Measurements from ENCODE around the gene MAPK4. TPM values are rescaled to one million over a fixed set of nuclear protein-coding genes. Genes with fewer than 3 reads are reported as not detected.

The MAPK4 gene
- total RNA-seq, 1 donor from 2014 or later, result 3.1 TPM

DNA sequence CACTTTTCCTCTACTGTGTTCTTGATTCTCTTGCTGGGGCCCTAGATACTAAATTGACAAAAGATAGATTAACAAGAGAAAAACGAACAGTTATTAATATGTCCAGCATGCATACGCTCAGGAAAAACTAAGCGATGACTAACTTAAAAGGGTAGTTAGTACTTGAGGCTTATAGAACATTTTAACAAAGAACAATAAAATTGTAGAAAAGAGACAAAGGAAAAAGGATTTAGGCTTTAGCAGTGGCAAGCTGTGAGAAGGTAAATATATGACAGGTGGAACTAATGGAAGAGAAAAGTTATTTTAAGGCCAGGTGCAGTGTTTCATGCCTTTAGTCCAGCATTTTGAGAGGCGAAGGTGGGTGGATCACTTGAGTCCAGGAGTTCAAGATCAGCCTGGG, 184.4 kb downstream of the MAPK4 start:
- DNase-seq (ENCODE audit: low read depth), result no peak
- TF ChIP-seq, protein P1, sequence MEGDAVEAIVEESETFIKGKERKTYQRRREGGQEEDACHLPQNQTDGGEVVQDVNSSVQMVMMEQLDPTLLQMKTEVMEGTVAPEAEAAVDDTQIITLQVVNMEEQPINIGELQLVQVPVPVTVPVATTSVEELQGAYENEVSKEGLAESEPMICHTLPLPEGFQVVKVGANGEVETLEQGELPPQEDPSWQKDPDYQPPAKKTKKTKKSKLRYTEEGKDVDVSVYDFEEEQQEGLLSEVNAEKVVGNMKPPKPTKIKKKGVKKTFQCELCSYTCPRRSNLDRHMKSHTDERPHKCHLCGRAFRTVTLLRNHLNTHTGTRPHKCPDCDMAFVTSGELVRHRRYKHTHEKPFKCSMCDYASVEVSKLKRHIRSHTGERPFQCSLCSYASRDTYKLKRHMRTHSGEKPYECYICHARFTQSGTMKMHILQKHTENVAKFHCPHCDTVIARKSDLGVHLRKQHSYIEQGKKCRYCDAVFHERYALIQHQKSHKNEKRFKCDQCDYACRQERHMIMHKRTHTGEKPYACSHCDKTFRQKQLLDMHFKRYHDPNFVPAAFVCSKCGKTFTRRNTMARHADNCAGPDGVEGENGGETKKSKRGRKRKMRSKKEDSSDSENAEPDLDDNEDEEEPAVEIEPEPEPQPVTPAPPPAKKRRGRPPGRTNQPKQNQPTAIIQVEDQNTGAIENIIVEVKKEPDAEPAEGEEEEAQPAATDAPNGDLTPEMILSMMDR (IDR thresholded peaks at IDR 0.05; ENCODE audit: insufficient read depth, low read length, poor library complexity, severe bottlenecking), result no peak
- no peaks in the 10 kb centered on the region for H3K36me3 ChIP-seq (ENCODE audit: control insufficient read depth, insufficient read depth, low read length)
- no peak overlapping the region for H3K4me3 ChIP-seq (ENCODE audit: low read depth, low read length)
- H3K27me3 ChIP-seq (ENCODE audit: control insufficient read depth, insufficient read depth, low read length), result no peaks in the 10 kb centered on the region

DNA sequence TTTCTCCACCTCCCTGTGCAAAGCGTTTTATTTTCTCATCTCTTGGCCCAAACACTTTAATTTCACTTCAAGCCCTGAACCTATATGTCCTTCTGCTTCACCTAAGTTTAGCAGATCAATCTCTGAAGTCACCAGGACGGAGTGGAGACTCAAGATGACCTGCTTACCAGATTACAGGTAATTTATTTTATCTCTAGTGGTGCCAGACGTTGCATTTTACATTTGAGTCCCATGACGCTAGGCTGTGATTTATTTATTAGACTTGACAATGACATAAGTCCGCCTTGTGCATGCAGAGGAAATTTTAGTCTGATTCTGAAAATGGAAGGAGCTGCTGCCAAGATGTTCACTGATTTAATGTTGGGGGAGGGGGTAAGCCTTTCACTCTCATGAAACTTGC, 186.1 kb downstream of the MAPK4 start:
- Histone ChIP-seq H3K27me3 (ENCODE audit: control insufficient read depth, insufficient read depth, low read length) (peaks cover 2% of the 10 kb centered on the region), H3K36me3 (ENCODE audit: control insufficient read depth, insufficient read depth, low read length) (no peaks in the 10 kb centered on the region), H3K4me3 (ENCODE audit: low read depth, low read length) (no peak overlapping the region)
- no peak for DNase-seq (ENCODE audit: low read depth)
- TF ChIP-seq, protein P1 (IDR thresholded peaks at IDR 0.05; ENCODE audit: insufficient read depth, low read length, poor library complexity, severe bottlenecking), result no peak

DNA sequence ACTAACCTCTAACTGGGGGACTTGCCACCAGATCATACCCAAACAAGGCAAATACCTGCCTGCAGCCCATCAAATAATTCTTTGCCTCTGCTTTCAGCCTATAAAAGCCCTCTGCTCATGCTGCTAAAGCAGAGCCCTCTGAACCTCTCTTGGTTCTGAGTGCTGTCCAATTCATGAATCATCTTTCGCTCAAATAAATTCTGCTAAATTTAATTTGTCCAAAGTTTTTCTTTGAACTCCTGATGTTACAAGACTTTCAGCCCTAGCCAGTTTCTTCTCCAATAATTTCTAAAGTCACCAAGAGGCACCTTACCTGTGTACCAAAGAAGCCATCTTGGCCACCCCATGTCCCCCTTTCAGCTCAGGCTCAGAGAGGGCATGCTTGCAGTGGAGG, 188.0 kb downstream of the MAPK4 start:
- TF ChIP-seq, protein P1 (IDR thresholded peaks at IDR 0.05; ENCODE audit: insufficient read depth, low read length, poor library complexity, severe bottlenecking), result no peak
- Histone ChIP-seq H3K27me3 (ENCODE audit: control insufficient read depth, insufficient read depth, low read length) (peaks cover 2% of the 10 kb centered on the region), H3K4me3 (ENCODE audit: low read depth, low read length) (no peak overlapping the region), H3K36me3 (ENCODE audit: control insufficient read depth, insufficient read depth, low read length) (no peaks in the 10 kb centered on the region)
- no peak for DNase-seq (ENCODE audit: low read depth)

DNA sequence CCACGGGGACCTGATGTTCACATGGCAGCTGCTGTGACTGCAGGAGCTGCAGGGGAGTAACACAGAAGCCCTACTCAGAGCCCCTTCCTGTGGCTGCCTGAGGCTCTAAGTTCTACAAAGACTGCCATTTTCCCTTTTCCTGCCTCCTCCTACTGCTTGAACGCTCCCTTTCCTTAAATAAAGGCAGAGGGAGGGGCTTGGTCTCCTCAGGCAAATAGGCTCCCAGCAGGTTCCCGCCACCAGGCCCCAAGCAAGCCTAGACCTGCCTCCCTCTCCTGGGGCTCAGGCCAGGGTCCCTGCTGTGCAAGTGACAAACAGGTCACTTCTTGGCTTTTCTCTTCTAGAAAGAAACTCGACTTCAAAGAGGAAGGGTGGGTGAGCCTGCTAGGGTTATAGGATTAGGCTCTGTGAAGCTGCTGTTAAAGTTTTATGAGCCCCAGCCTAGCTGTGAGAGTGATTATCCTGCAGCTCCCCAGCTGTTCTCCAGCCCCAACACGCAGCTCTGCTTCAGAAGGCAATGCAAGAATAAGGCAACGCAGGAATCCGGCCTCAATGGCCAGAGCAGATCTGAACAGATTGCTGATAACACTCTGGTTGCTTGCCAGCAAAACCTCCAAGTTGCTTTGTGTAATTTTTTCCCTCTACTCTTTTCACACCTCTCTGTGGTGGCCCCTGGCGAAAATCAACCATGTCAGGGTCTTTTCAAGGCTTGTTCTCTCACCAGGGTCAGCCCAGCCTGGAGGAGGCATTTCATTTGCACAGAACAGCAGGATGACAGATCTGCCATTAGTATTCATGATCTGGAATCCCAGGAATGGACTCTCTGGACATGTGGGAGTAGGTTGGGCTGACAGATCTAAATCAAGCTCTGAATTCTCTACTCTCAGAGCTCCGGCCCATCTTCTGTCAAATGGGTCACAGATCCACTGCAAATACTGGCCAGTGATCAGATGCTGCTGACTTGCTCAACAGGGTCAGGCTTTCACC, 188.6 kb downstream of the MAPK4 start:
- no peak for DNase-seq (ENCODE audit: low read depth)
- Histone ChIP-seq H3K27me3 (ENCODE audit: control insufficient read depth, insufficient read depth, low read length) (peaks cover 2% of the 10 kb centered on the region), H3K36me3 (ENCODE audit: control insufficient read depth, insufficient read depth, low read length) (no peaks in the 10 kb centered on the region), H3K4me3 (ENCODE audit: low read depth, low read length) (no peak overlapping the region)
- TF ChIP-seq, protein P1 (IDR thresholded peaks at IDR 0.05; ENCODE audit: insufficient read depth, low read length, poor library complexity, severe bottlenecking), result no peak

DNA sequence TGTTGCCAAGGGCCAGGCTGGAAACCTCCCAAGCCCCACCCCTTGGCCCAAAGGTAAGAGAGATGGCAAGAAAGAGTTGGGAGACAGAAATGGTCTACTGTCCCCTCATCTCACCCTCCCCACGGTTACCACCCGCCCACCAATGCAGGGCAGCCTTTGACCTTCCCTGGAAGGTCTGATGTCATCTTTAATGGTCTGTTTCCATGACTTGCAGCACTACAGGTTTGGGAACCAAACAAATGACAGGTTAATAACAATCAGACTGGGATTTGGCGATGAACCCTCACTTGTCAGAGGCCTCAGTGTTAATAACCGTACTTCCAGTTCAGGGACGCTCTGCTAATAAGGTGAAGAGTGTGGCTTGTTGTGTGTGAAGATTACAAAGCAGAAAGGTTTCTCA, 189.5 kb downstream of the MAPK4 start:
- Histone ChIP-seq H3K36me3 (ENCODE audit: control insufficient read depth, insufficient read depth, low read length) (no peaks in the 10 kb centered on the region), H3K27me3 (ENCODE audit: control insufficient read depth, insufficient read depth, low read length) (peaks cover 2% of the 10 kb centered on the region), H3K4me3 (ENCODE audit: low read depth, low read length) (no peak overlapping the region)
- TF ChIP-seq, protein P1 (IDR thresholded peaks at IDR 0.05; ENCODE audit: insufficient read depth, low read length, poor library complexity, severe bottlenecking), result no peak
- DNase-seq (ENCODE audit: low read depth), result no peak
